Raji (cell line): ENCODE data around the gene SMO.
A peak's percentile ranks its signal among the peaks of the same experiment; 100 is the strongest.

Experiments used
- POLR2A ChIP-seq: IDR thresholded peaks from 2 replicates; pipeline ENCODE4 v1.6.1; 2011; ENCODE audit warnings: low read depth, low read length, control low read depth; ENCODE audit not compliant: insufficient read depth

The SMO gene

GRCh38 chr7:129188372-129188891, at the start of gene SMO:
Gene SMO, plus strand, starts transcription at chr7:129188633. Its CDS starts 519 bp downstream, at chr7:129189152.
- TF ChIP-seq POLR2A: no peak

DNA sequence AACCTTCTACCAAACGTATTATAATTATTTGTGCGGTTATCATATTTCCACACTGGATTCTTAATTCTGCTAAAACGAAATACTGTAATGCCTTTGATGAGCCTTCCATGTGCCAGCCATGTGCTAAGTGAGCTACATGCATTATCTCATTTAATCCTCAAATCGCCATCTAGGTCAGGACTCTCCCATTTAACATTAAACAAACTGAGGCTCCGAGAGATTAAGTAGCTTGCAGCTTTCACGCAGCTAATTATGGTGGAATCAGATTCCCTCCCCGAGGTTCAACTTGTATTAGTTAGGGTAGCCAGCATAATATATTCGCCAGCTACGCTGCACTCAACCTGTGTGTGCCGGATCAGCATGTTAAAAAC, 44.7 kb upstream of the SMO start:
- no peak for TF ChIP-seq POLR2A

DNA sequence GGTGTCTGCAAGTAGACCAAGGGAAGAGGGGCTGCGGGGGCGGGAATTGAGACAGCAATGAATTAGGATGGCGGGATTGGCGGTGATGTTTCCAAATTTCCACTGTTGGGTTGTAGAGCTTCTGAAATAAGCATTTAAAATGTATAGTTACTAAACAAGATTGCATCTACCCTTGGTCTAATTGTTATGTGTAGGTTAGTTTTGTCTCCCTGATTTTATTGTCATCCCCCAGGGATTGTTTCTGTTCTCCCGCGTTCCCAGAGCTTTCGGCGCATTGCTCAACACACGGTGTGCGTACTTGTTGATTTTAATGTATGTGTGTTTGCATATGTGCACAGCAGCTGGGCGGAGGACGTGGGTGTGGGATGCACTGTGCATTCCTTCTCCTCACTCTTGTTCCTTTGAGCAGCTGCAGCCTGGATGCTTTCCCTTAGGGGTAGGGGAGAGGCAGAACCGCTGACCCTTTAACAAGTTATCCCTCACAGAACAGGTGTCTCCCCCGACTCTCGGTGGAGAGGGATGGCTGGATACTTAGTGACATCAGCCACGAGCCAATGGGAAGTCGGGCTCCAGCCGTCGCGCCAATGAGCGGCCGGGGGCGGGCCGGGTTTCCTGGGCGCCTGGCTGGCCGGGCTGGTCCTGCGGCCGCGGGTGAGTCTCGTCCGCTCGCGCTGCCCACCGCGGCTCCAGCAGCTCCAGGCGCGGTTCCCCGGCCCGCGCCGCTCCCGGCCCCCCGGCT, 44.2 kb upstream of the SMO start, which contains the start of gene TSPAN33:
TSPAN33 (plus strand) TSS at position 613 of the 739 bp plus-strand sequence. CDS start 274 bp downstream, outside the sequence.
- TF ChIP-seq POLR2A: peak; percentile 55

- TF ChIP-seq POLR2A: no peak
These were observed 43.4 kb upstream of the SMO start for GRCh38 chr7:129144834-129145668.

DNA sequence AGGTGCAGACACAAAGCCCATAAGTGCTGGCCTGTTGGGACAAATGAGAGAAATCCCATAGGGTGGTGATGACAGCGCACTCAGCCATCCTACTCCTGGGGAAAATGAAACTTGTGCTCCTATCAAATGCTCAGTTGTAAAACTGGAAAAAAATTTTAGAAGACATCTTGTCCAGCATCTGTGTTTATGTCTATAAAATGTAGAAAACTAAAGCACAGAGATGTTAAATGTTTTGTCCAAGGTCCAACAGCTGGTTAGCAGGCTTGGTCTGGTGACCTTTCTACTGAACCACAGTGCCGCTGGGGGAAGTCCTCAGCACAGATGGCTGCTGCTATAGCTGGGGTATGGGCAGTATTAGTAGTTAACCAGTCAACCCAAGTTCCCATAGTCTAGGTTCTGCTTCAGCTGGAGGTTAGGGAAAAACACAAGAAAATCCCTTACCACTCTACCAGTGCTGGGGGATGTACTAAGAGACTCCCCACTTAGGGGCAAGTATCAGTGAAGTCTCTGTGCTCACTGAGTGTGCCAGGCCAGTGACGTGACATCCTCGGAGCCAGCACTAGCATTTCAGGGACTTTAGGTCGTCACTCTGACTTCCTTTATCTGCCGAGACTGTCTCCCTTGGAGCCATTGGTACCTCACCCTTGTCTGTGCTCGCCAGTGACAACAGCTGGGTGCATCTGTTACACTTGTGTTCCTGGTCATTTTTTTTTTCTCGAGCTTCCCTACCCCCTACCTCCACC, 42.0 kb upstream of the SMO start:
- no peak for TF ChIP-seq POLR2A

DNA sequence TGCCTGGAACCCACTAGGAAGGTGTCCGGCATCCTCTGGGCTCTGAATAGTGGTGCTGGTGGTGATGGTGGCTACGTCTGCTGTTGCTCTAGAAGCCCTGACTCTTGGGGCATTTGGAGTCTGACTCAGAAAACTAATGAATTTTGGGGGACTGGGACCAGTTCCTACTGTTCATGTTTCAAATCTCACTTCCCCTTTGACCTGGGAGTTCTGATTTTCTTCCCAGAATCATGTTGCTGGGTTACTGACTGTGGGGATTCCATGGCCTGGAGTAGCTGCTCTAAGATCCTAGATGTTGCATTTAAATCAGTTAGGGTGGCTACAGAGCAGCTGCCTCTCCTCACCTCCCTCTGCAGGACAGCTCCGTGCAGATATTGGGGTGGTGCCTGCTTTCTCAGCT, 40.7 kb upstream of the SMO start:
- TF ChIP-seq POLR2A: no peak

DNA sequence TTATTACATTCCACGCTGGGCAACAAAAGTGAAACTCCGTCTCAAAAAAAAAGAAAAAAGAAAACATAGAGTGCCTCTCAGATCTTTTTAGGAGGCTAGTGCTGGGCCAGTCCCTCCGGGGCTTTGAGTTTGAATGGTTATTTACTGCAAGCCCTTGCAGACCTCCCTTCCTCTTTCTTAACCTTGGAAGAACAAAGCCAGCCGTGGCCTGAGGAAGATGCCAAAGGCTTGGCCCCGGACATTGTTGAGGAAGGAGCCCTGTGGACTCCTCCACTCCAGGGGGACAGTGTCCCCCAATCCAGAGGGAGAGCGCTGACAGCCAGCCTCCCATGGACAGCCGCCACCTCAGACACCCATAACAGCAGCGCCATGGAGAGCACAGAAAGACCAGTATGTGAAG, 38.9 kb upstream of the SMO start:
- no peak for TF ChIP-seq POLR2A

GRCh38 chr7:129150199-129150996, 38.0 kb upstream of the SMO start:
- TF ChIP-seq POLR2A: no peak

DNA sequence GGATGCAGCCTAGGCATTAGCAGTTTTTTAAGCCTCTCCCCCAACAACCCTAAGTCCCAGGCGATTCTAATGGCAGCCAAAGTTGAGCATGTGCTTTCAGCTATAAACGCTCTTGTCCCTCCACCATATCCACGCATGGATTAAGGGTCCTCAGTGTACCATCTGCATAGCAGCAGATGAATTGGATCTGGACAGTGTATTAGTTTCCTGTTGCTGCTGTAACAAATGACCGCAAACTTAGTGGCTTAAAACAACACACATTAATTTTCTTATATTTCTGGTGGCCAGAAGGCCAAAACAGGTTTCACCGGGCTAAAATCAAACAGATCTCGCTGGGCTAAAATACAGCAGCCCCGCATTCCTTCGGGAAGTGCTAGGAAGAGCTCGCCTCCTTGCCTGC, 30.8 kb upstream of the SMO start:
- TF ChIP-seq POLR2A: no peak

- TF ChIP-seq POLR2A: no peak
These were observed 28.9 kb upstream of the SMO start for GRCh38 chr7:129159539-129159938.

GRCh38 chr7:129160161-129160905, 28.1 kb upstream of the SMO start:
- TF ChIP-seq POLR2A: no peak

GRCh38 chr7:129161524-129162225, 26.8 kb upstream of the SMO start:
- TF ChIP-seq POLR2A: no peak

GRCh38 chr7:129162732-129163131, 25.7 kb upstream of the SMO start:
- no peak for TF ChIP-seq POLR2A

GRCh38 chr7:129163875-129164544, 24.4 kb upstream of the SMO start:
- TF ChIP-seq POLR2A: no peak
